IMR-90 (cell line): ENCODE results near the gene ADGRB3. TPM values are rescaled to one million over a fixed set of nuclear protein-coding genes. Genes with fewer than 3 reads are reported as not detected.

Experiments
- ATAC-seq: fragments of 200-7000 bp; cut with Tn5 transposase; 2 replicates; pipeline ENCODE4 v1.9.1; 2020; ENCODE audit warnings: low read depth, mild to moderate bottlenecking, moderate library complexity
- BruUV-seq: library from RNA; stranded (reverse); fragments of 400-500 nt; replicated peaks from 2 replicates; lab custom pipeline; 2021; lab: Mats Ljungman, UMichigan
- CTCF ChIA-PET: fragments of 300-600 bp; formaldehyde crosslinking; extraction: SDS; loops from one replicate; lab custom pipeline; 2021; ENCODE audit warnings: antibody characterized with exemption; lab: Yijun Ruan, JAX
- POLR2A ChIA-PET: fragments of 300-600 bp; sonication (Branson Sonifier 250); formaldehyde crosslinking; loops from one replicate; lab custom pipeline; 2022; ENCODE audit warnings: antibody characterized with exemption; ENCODE audit not compliant: unreplicated experiment; lab: Charles Lee
- DNase-seq: peaks from one replicate; pipeline ENCODE4 v3.0.0; 2013
- H2AFZ ChIP-seq: replicated peaks from 2 replicates; pipeline ENCODE3; 2013; ENCODE audit warnings: low read length, mild to moderate bottlenecking; ENCODE audit not compliant: poor library complexity
- H2AK5ac ChIP-seq: 2 replicates; pipeline ENCODE4 v1.6.1; 2013; ENCODE audit warnings: low read depth, low read length, inconsistent platforms
- H2AK9ac ChIP-seq: replicated peaks from 2 replicates; pipeline ENCODE3; 2013; ENCODE audit warnings: mild to moderate bottlenecking, low read depth, low read length, moderate library complexity; ENCODE audit not compliant: poor library complexity
- H2BK120ac ChIP-seq: 2 replicates; pipeline ENCODE4 v1.6.1; 2013; ENCODE audit warnings: low read depth, low read length, inconsistent platforms
- H2BK15ac ChIP-seq: 3 replicates; pipeline ENCODE4 v1.6.1; 2013; ENCODE audit warnings: low read depth, low read length, inconsistent platforms
- H2BK20ac ChIP-seq: 2 replicates; pipeline ENCODE4 v1.6.1; 2013; ENCODE audit warnings: low read depth, mild to moderate bottlenecking, inconsistent platforms, low read length, moderate library complexity
- H2BK5ac ChIP-seq: 2 replicates; pipeline ENCODE4 v1.6.1; 2013; ENCODE audit warnings: mild to moderate bottlenecking, low read depth, low read length, inconsistent platforms; ENCODE audit not compliant: poor library complexity, severe bottlenecking
- H3K14ac ChIP-seq: replicated peaks from 2 replicates; pipeline ENCODE4 v1.6.1; 2013; ENCODE audit warnings: low read depth, low read length, inconsistent platforms
- H3K18ac ChIP-seq: 2 replicates; pipeline ENCODE4 v1.6.1; 2013; ENCODE audit warnings: low read depth, low read length, control low read depth
- H3K23ac ChIP-seq: 2 replicates; pipeline ENCODE4 v1.6.1; 2013; ENCODE audit warnings: low read depth, low read length, inconsistent platforms
- H3K27ac ChIP-seq: 2 replicates; pipeline ENCODE4 v1.5.1; 2013; ENCODE audit warnings: mild to moderate bottlenecking, control low read depth, low read length; ENCODE audit not compliant: insufficient read depth
- H3K27me3 ChIP-seq: 2 replicates; pipeline ENCODE4 v1.6.1; 2013; ENCODE audit warnings: low read length; ENCODE audit not compliant: control insufficient read depth, insufficient read depth
- H3K36me3 ChIP-seq: 2 replicates; pipeline ENCODE4 v1.6.1; 2013; ENCODE audit warnings: low read length, mixed read lengths; ENCODE audit not compliant: control insufficient read depth, insufficient read depth
- H3K4ac ChIP-seq: 2 replicates; pipeline ENCODE4 v1.6.1; 2013; ENCODE audit warnings: low read depth, low read length, inconsistent platforms
- H3K4me1 ChIP-seq: 2 replicates; pipeline ENCODE4 v1.6.1; 2013; ENCODE audit warnings: low read length, mixed read lengths; ENCODE audit not compliant: control insufficient read depth, insufficient read depth
- H3K4me2 ChIP-seq: 2 replicates; pipeline ENCODE4 v1.6.1; 2013; ENCODE audit warnings: low read depth, mild to moderate bottlenecking, control low read depth, low read length, moderate library complexity
- H3K4me3 ChIP-seq: 2 replicates; pipeline ENCODE4 v1.5.1; 2013; ENCODE audit warnings: low read depth, mild to moderate bottlenecking, control low read depth, low read length, moderate library complexity; ENCODE audit not compliant: insufficient read depth
- H3K56ac ChIP-seq: 2 replicates; pipeline ENCODE4 v1.6.1; 2013; ENCODE audit warnings: low read length, inconsistent platforms; ENCODE audit not compliant: insufficient read depth; ENCODE audit errors: extremely low read depth
- H3K79me1 ChIP-seq, 2 experiments: 2 replicates each; pipeline ENCODE4 v1.6.1; 2013; ENCODE audit warnings: low read length in 2 of 2, inconsistent platforms in 1 of 2, low read depth in 1 of 2
- H3K9ac ChIP-seq: 2 replicates; pipeline ENCODE4 v1.6.1; 2013; ENCODE audit warnings: low read depth, low read length, control low read depth
- H3K9me1 ChIP-seq: 2 replicates; pipeline ENCODE4 v1.6.1; 2013; ENCODE audit warnings: low read length, inconsistent platforms; ENCODE audit not compliant: insufficient read depth
- H3K9me3 ChIP-seq: 2 replicates; pipeline ENCODE4 v1.6.1; 2013; ENCODE audit warnings: low read length; ENCODE audit not compliant: control insufficient read depth, insufficient read depth
- H4K20me1 ChIP-seq: 2 replicates; pipeline ENCODE4 v1.6.1; 2013; ENCODE audit warnings: low read length, inconsistent platforms; ENCODE audit not compliant: insufficient read depth
- H4K5ac ChIP-seq: 2 replicates; pipeline ENCODE4 v1.6.1; 2013; ENCODE audit warnings: mild to moderate bottlenecking, low read depth, low read length, control low read depth
- H4K8ac ChIP-seq, 2 experiments: 2 replicates each; pipeline ENCODE4 v1.6.1; 2013; ENCODE audit warnings: low read depth in 2 of 2, low read length in 2 of 2, control low read depth in 1 of 2, inconsistent platforms in 1 of 2
- H4K91ac ChIP-seq: 2 replicates; pipeline ENCODE4 v1.6.1; 2013; ENCODE audit warnings: low read depth, low read length, inconsistent platforms; ENCODE audit not compliant: insufficient read depth
- FOS ChIP-seq: fragments of 150-350 bp; IDR thresholded peaks from 2 replicates; pipeline ENCODE4 v1.6.1; 2016; ENCODE audit warnings: low read depth, low read length
- MAFK ChIP-seq: IDR thresholded peaks from 2 replicates; pipeline ENCODE4 v1.6.1; 2012; ENCODE audit warnings: low read depth, low read length, improper control_type of control experiment
- MAZ ChIP-seq: IDR thresholded peaks from 2 replicates; pipeline ENCODE4 v1.6.1; 2012; ENCODE audit warnings: low read depth, mild to moderate bottlenecking, low read length, improper control_type of control experiment, moderate library complexity, borderline replicate concordance
- MXI1 ChIP-seq: IDR thresholded peaks from 2 replicates; pipeline ENCODE4 v1.6.1; 2012; ENCODE audit warnings: low read depth, mild to moderate bottlenecking, low read length, moderate library complexity, borderline replicate concordance
- RAD21 ChIP-seq: IDR thresholded peaks from 2 replicates; pipeline ENCODE4 v1.6.1; 2012; ENCODE audit warnings: low read length, improper control_type of control experiment
- WGBS, 2 experiments: methylation state at CpG; one replicate each; pipeline versions ENCODE4 v1.1.5 to v1.1.7; 2013; ENCODE audit warnings: missing lambda C conversion rate in 2 of 2; ENCODE audit not compliant: insufficient read length in 1 of 2; ENCODE audit errors: extremely low coverage in 2 of 2; 5-methylcytosine and 5-hydroxymethylcytosine counted together
- dilution Hi-C: fragments of 300-500 bp; cut with HindIII; formaldehyde crosslinking; loops from one replicate; pipeline ENCODE4 v1.14.3; 2018; ENCODE audit warnings: low sequenced_read_pairs; ENCODE audit not compliant: unreplicated experiment
- in situ Hi-C: fragments of 300-500 bp; cut with MboI; formaldehyde crosslinking; loops from 3 replicates; pipeline ENCODE4 v1.14.3; 2019; ENCODE audit warnings: low sequenced_read_pairs, inconsistent platforms, mixed read lengths
- intact Hi-C: fragments of 100-400 bp; cut with micrococcal nuclease; formaldehyde crosslinking; loops from 2 replicates; pipeline ENCODE4 v1.10.0; 2022
- polyA plus RNA-seq, 3 experiments: library from polyadenylated mRNA; depleted of rRNA; stranded (reverse); fragments of >200 nt; gene quantifications; 2 replicates each; pipeline ENCODE4 v1.2.3, GENCODE V29; 2012; ENCODE audit warnings: low replicate concordance in 1 of 3
- total RNA-seq: library from RNA; depleted of rRNA; stranded (reverse); fragments of >200 nt; gene quantifications from 2 replicates; pipeline ENCODE4 v1.2.3, GENCODE V29; 2012
- TF ChIP-seq, protein P1 (sequence below): conservative IDR thresholded peaks from 2 replicates; pipeline ENCODE4 v1.5.1; 2012; ENCODE audit warnings: mild to moderate bottlenecking, low read depth, low read length, improper control_type of control experiment

Gene ADGRB3
- total and polyA plus RNA-seq, 2 of the 4 experiments (the other 2 are of a cell fraction) = not detected

- Histone ChIP-seq H2AK5ac (no peak overlapping the region), H4K5ac (no peak overlapping the region), H3K56ac (no peak overlapping the region), H2AK9ac (no peak overlapping the region), H3K23ac (no peak overlapping the region), H3K27me3 (no peaks in the 10 kb centered on the region), H3K9ac (no peak overlapping the region), H4K8ac (no peak overlapping the region), H3K14ac (no peak overlapping the region), H3K36me3 (no peaks in the 10 kb centered on the region), H3K79me1 (no peaks in the 10 kb centered on the region), H3K9me3 (no peaks in the 10 kb centered on the region), H4K20me1 (no peaks in the 10 kb centered on the region), H3K4ac (no peak overlapping the region), H2BK15ac (no peak overlapping the region), H3K9me1 (no peaks in the 10 kb centered on the region), H3K4me2 (no peak overlapping the region), H2BK120ac (no peak overlapping the region), H3K4me3 (no peak overlapping the region), H4K91ac (no peak overlapping the region), H2BK5ac (no peak overlapping the region), H2BK20ac (no peak overlapping the region), H3K27ac (no peak overlapping the region), H3K4me1 (no peaks in the 10 kb centered on the region), H2AFZ (no peak overlapping the region), H3K18ac (no peak overlapping the region)
- intact Hi-C loops (no loop called here), dilution Hi-C loops (no loop called here), in situ Hi-C loops (no loop called here)
- no peak for DNase-seq
- no peak for ATAC-seq
- ChIA-PET CTCF (no interaction called here), POLR2A (no interaction called here)
- TF ChIP-seq MAFK (no peak), FOS (no peak), MAZ (no peak), MXI1 (no peak), RAD21 (no peak)
- TF ChIP-seq, protein P1, sequence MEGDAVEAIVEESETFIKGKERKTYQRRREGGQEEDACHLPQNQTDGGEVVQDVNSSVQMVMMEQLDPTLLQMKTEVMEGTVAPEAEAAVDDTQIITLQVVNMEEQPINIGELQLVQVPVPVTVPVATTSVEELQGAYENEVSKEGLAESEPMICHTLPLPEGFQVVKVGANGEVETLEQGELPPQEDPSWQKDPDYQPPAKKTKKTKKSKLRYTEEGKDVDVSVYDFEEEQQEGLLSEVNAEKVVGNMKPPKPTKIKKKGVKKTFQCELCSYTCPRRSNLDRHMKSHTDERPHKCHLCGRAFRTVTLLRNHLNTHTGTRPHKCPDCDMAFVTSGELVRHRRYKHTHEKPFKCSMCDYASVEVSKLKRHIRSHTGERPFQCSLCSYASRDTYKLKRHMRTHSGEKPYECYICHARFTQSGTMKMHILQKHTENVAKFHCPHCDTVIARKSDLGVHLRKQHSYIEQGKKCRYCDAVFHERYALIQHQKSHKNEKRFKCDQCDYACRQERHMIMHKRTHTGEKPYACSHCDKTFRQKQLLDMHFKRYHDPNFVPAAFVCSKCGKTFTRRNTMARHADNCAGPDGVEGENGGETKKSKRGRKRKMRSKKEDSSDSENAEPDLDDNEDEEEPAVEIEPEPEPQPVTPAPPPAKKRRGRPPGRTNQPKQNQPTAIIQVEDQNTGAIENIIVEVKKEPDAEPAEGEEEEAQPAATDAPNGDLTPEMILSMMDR = no peak
- WGBS, 2 experiments = 89% methylated on average over 3 of the region's 6 CpGs; no CpG with 5 or more reads in 1 of the 2 experiments
- BruUV-seq = no TSS peak
These were observed 17.0 kb downstream of the ADGRB3 start for GRCh38 chr6:68652117-68652536.
